K562 (cell line): Measurements from ENCODE around the gene EXOC4. TPM values are rescaled to one million over a fixed set of nuclear protein-coding genes. Genes with fewer than 3 reads are reported as not detected.

Source experiments
- ATAC-seq: fragments of 200-7000 bp; cut with Tn5 transposase; 3 replicates; pipeline ENCODE4 v1.9.1; 2020; ENCODE audit warnings: moderate library complexity
- BruUV-seq: library from RNA; stranded (reverse); fragments of 400-500 nt; replicated peaks from 2 replicates; lab custom pipeline; 2021; lab: Mats Ljungman, UMichigan
- CTCF ChIA-PET: fragments of 300-600 bp; formaldehyde crosslinking; extraction: SDS; loops from one replicate; lab custom pipeline; 2021; ENCODE audit warnings: low intra/inter-chr PET ratio; lab: Yijun Ruan, JAX
- POLR2A ChIA-PET: fragments of 300-600, 350-650 bp; sonication (Branson Sonifier 250); formaldehyde crosslinking; extraction: SDS; loops from one replicate; lab custom pipeline; 2021; ENCODE audit warnings: antibody characterized with exemption, inconsistent platforms; lab: Yijun Ruan, JAX
- DNase-seq, 4 experiments: peaks; one replicate each; pipeline versions ENCODE4 v3.0.0 to v3.0.0-alpha.2; 2011 to 2018; ENCODE audit warnings: low spot score in 3 of 4, mixed read lengths in 3 of 4; ENCODE audit errors: extremely low read depth in 1 of 4
- FAIRE-seq: peaks from 2 replicates; lab custom pipeline; 2011; peaks lifted over from hg19 to GRCh38; lab: Jason Lieb, UNC
- H2AFZ ChIP-seq: 2 replicates; pipeline ENCODE4 v1.6.0; 2011; ENCODE audit warnings: low read depth, low read length, control low read depth, inconsistent platforms
- H3K27ac ChIP-seq: fragments of 200-600 bp; 3 replicates; pipeline ENCODE4 v1.8.0; 2011; ENCODE audit warnings: low read depth, mild to moderate bottlenecking, control low read depth, inconsistent platforms, low read length, moderate library complexity, mixed read lengths; ENCODE audit errors: extremely low read depth
- H3K27me3 ChIP-seq, 2 experiments: fragments of 300-600 bp in 1 of 2; 2 replicates in 1 of 2; 3 replicates in 1 of 2; pipeline versions ENCODE4 v1.6.0 to v1.8.0; 2011; ENCODE audit warnings: inconsistent platforms in 2 of 2, low read length in 2 of 2, mild to moderate bottlenecking in 1 of 2, mixed read lengths in 1 of 2, moderate library complexity in 1 of 2; ENCODE audit not compliant: control insufficient read depth in 2 of 2, insufficient read depth in 2 of 2
- H3K36me3 ChIP-seq: fragments of 300-600 bp; 3 replicates; pipeline ENCODE4 v1.8.0; 2011; ENCODE audit warnings: mild to moderate bottlenecking, low read length, inconsistent platforms; ENCODE audit not compliant: control insufficient read depth, insufficient read depth
- H3K4me1 ChIP-seq, 2 experiments: fragments of 200-600 bp in 1 of 2; replicated peaks in 1 of 2; 2 replicates in 1 of 2; 3 replicates in 1 of 2; pipeline versions ENCODE4 v1.5.1 to v1.8.0; 2011; ENCODE audit warnings: inconsistent platforms in 2 of 2, low read length in 2 of 2, mild to moderate bottlenecking in 1 of 2, mixed read lengths in 1 of 2, moderate library complexity in 1 of 2; ENCODE audit not compliant: control insufficient read depth in 2 of 2, insufficient read depth in 2 of 2
- H3K4me2 ChIP-seq: 2 replicates; pipeline ENCODE4 v1.6.1; 2011; ENCODE audit warnings: low read length, control low read depth, inconsistent platforms, mixed read lengths; ENCODE audit not compliant: insufficient read depth
- H3K4me3 ChIP-seq: fragments of 200-600 bp; sonication (generic), shearing (Covaris generic); 2 replicates; pipeline ENCODE4 v1.5.1; 2016; ENCODE audit warnings: control low read depth, inconsistent platforms
- H3K79me2 ChIP-seq: fragments of 200-600 bp; 3 replicates; pipeline ENCODE4 v1.8.0; 2011; ENCODE audit warnings: low read length, inconsistent platforms; ENCODE audit not compliant: control insufficient read depth, insufficient read depth
- H3K9ac ChIP-seq, 2 experiments: 2 replicates each; pipeline versions ENCODE4 v1.6.0 to v1.6.1; 2011; ENCODE audit warnings: low read depth in 2 of 2, low read length in 2 of 2, control low read depth in 1 of 2, inconsistent platforms in 1 of 2, mild to moderate bottlenecking in 1 of 2, mixed read lengths in 1 of 2; ENCODE audit not compliant: insufficient read depth in 1 of 2
- H3K9me1 ChIP-seq: one replicate; pipeline ENCODE4 v1.6.0; 2011; ENCODE audit warnings: inconsistent platforms, mild to moderate bottlenecking, low read length, moderate library complexity; ENCODE audit not compliant: control insufficient read depth, insufficient read depth
- H3K9me3 ChIP-seq: replicated peaks from 2 replicates; pipeline ENCODE4 v1.5.1; 2011; ENCODE audit warnings: low read depth, low read length, inconsistent platforms; ENCODE audit not compliant: control insufficient read depth, insufficient read depth
- H4K20me1 ChIP-seq: replicated peaks from 2 replicates; pipeline ENCODE4 v1.6.1; 2011; ENCODE audit warnings: low read length, inconsistent platforms, mixed read lengths; ENCODE audit not compliant: control insufficient read depth, insufficient read depth
- ZBTB40 ChIP-seq, 2 experiments: fragments of 450-650 bp in 1 of 2; sonication (generic) in 1 of 2; formaldehyde crosslinking in 1 of 2; IDR thresholded peaks; 2 replicates each; pipeline versions ENCODE4 v1.7.1 to v1.9.0; 2016 to 2022; ENCODE audit warnings: inconsistent platforms in 1 of 2, mild to moderate bottlenecking in 1 of 2, missing genetic modification reagents in 1 of 2
- ZNF740 ChIP-seq, 3 experiments: fragments of 200-800 bp in 1 of 3; sonication (Bioruptor generic) in 1 of 3; sonication (generic) in 1 of 3; formaldehyde crosslinking in 1 of 3; IDR thresholded peaks; 2 replicates each; pipeline versions ENCODE4 v1.6.1 to v1.8.0; 2016 to 2022; ENCODE audit warnings: mild to moderate bottlenecking in 2 of 3, missing compliant biosample characterization in 2 of 3, missing genetic modification characterization in 2 of 3, missing genetic modification reagents in 1 of 3
- WGBS: fragments of 100-300 bp; shearing (Covaris generic); methylation state at CpG from one replicate; pipeline ENCODE4 v1.1.6; 2016; ENCODE audit warnings: low coverage, mixed read lengths; ENCODE audit not compliant: insufficient coverage; ENCODE audit errors: missing lambda C conversion rate; 5-methylcytosine and 5-hydroxymethylcytosine counted together
- in situ Hi-C: fragments of 300-500 bp; cut with MboI; formaldehyde crosslinking; loops from 4 replicates; pipeline ENCODE4 v1.15.0; 2018; ENCODE audit warnings: inconsistent platforms, mixed read lengths
- intact Hi-C: fragments of 100-400 bp; cut with micrococcal nuclease; formaldehyde crosslinking; loops from 2 replicates; pipeline ENCODE4 v1.14.2; 2022
- polyA plus RNA-seq, 8 experiments: library from polyadenylated mRNA; depleted of rRNA in 4 of 8; stranded (reverse) in 5 of 8; unstranded in 3 of 8; fragments of >200 nt; fragmentation: Nextera tagmentation in 2 of 8; fragmentation: Illumina TruSeq in 1 of 8; extraction: Ambion mirVana in 2 of 8; extraction: Trizol in 1 of 8; gene quantifications; 2 replicates each; pipeline versions ENCODE4 v1.2.1 to v1.2.3, GENCODE V29; 2011 to 2014; ENCODE audit warnings: inconsistent platforms in 1 of 8, missing spikeins in 1 of 8
- total RNA-seq, 7 experiments: library from RNA; depleted of rRNA in 6 of 7; stranded (reverse); fragments of >200 nt in 6 of 7; fragmentation: Illumina TruSeq in 2 of 7; extraction: Trizol in 2 of 7; gene quantifications; 2 replicates each; pipeline versions ENCODE4 v1.2.1 to v1.2.3, GENCODE V29; 2011 to 2021; ENCODE audit warnings: low replicate concordance in 1 of 7

The EXOC4 gene
- total and polyA plus RNA-seq, 9 of the 15 experiments (the other 6 are each of a cell fraction or from before 2014, with no cell fraction given) = 18.5 to 73.1 (median 46.6) TPM

GRCh38 chr7:133309333-133309732, 56.5 kb downstream of the EXOC4 start:
- intact Hi-C loops = no loop called here
- no peak for DNase-seq
- in situ Hi-C loops = no loop called here
- Histone ChIP-seq H2AFZ (no peak overlapping the region), H3K9me1 (no peaks in the 10 kb centered on the region), H3K27ac (no peak overlapping the region), H3K4me3 (no peak overlapping the region), H3K4me1 (no peaks in the 10 kb centered on the region), H3K9ac (no peak overlapping the region), H3K4me2 (no peak overlapping the region), H3K36me3 (peaks cover 48% of the 10 kb centered on the region; the same call in 2 of the 3 replicates), H3K27me3 (no peaks in the 10 kb centered on the region), H3K9me3 (no peaks in the 10 kb centered on the region), H4K20me1 (no peaks in the 10 kb centered on the region), H3K79me2 (no peaks in the 10 kb centered on the region)
- no TSS peak for BruUV-seq
- FAIRE-seq = no peak
- ChIA-PET POLR2A (no interaction called here), CTCF (no interaction called here)
- WGBS = 92% methylated on average over 6 of the region's 6 CpGs
- no peak for ATAC-seq
- TF ChIP-seq ZBTB40 (IDR thresholded peaks at IDR 0.05) = peak; percentile 77
- no peak for TF ChIP-seq ZBTB40 (CRISPR knock-in tag; IDR thresholded peaks at IDR 0.05)
- TF ChIP-seq ZNF740 (CRISPR knock-in tag; IDR thresholded peaks at IDR 0.05) = no peak
- no peak for TF ChIP-seq ZNF740 (tag; IDR thresholded peaks at IDR 0.05)
